GM20431 (cell line): ENCODE measurements around the gene GRIK1.
"Not testable (repeated sequence)": the region's sequence is repeated elsewhere in the genome, so short reads cannot be mapped to it uniquely, and the experiment has no call there.

Source experiments
- in situ Hi-C: fragments of 300-500 bp; cut with MseI, MboI; formaldehyde crosslinking; loops from one replicate; pipeline ENCODE4 v1.15.0; 2020; ENCODE audit warnings: low sequenced_read_pairs; ENCODE audit not compliant: unreplicated experiment

Gene GRIK1

GRCh38 chr21:29939924-29940275 lies at the start of gene GRIK1:
Gene GRIK1 (minus strand): TSS chr21:29939996.
- in situ Hi-C loops = no loop called here

GRCh38 chr21:29987762-29988161 lies 48.0 kb upstream of the GRIK1 start:
- in situ Hi-C loops = no loop called here

GRCh38 chr21:29985866-29986265 lies 46.1 kb upstream of the GRIK1 start:
- in situ Hi-C loops = no loop called here

- in situ Hi-C loops = no loop called here
Measured at GRCh38 chr21:29979043-29979442, 39.2 kb upstream of the GRIK1 start.

- in situ Hi-C loops = no loop called here
Measured at GRCh38 chr21:29975776-29976175, 36.0 kb upstream of the GRIK1 start.

GRCh38 chr21:29973258-29973657 lies 33.5 kb upstream of the GRIK1 start:
- in situ Hi-C loops = no loop called here

GRCh38 chr21:29961291-29962027 lies 21.7 kb upstream of the GRIK1 start:
- in situ Hi-C loops = no loop called here

GRCh38 chr21:29958551-29958950 lies 18.8 kb upstream of the GRIK1 start:
- in situ Hi-C loops = no loop called here

- in situ Hi-C loops = not testable (repeated sequence)
Measured at GRCh38 chr21:29958035-29958434, 18.2 kb upstream of the GRIK1 start.

GRCh38 chr21:29953690-29954089 lies 13.9 kb upstream of the GRIK1 start:
- in situ Hi-C loops = no loop called here

- in situ Hi-C loops = no loop called here
Measured at GRCh38 chr21:29953072-29953471, 13.3 kb upstream of the GRIK1 start.

- in situ Hi-C loops = no loop called here
Measured at GRCh38 chr21:29951911-29952310, 12.1 kb upstream of the GRIK1 start.

GRCh38 chr21:29949991-29950390 lies 10.2 kb upstream of the GRIK1 start:
- in situ Hi-C loops = no loop called here

- in situ Hi-C loops = no loop called here
Measured at GRCh38 chr21:29947119-29947518, 7.3 kb upstream of the GRIK1 start.

GRCh38 chr21:29943885-29944284 lies 4.1 kb upstream of the GRIK1 start:
- in situ Hi-C loops = no loop called here

- in situ Hi-C loops = no loop called here
Measured at GRCh38 chr21:29942034-29942433, 2.2 kb upstream of the GRIK1 start.

GRCh38 chr21:29940991-29941390 lies 1.2 kb upstream of the GRIK1 start:
- in situ Hi-C loops = no loop called here

- in situ Hi-C loops = no loop called here
Measured at GRCh38 chr21:29940361-29940760, 565 bp upstream of the GRIK1 start.

- in situ Hi-C loops = no loop called here
Measured at GRCh38 chr21:29939104-29939923, 482 bp downstream of the GRIK1 start.

- in situ Hi-C loops = no loop called here
Measured at GRCh38 chr21:29938776-29939103, 1.1 kb downstream of the GRIK1 start.

- in situ Hi-C loops = no loop called here
Measured at GRCh38 chr21:29933088-29933487, 6.7 kb downstream of the GRIK1 start.

- in situ Hi-C loops = no loop called here
Measured at GRCh38 chr21:29928537-29928936, 11.3 kb downstream of the GRIK1 start.
